GM23338 (cell line): Measurements from ENCODE around the gene TXNDC15.

Experiments
- CREB1 ChIP-seq: fragments of 250-450 bp; sonication (Bioruptor Pico); IDR thresholded peaks from 2 replicates; pipeline ENCODE4 v1.5.0; 2020; ENCODE audit warnings: low read depth, mild to moderate bottlenecking, moderate library complexity
- CTCF ChIP-seq, 2 experiments: fragments of 200-600 bp in 1 of 2; sonication (generic) in 1 of 2; conservative IDR thresholded peaks; 2 replicates each; pipeline versions ENCODE4 v1.5.1 to v1.6.1; 2016 to 2017; ENCODE audit warnings: antibody characterized with exemption in 2 of 2, low read depth in 2 of 2, mild to moderate bottlenecking in 2 of 2, moderate library complexity in 1 of 2
- EZH2 ChIP-seq: fragments of 200-600 bp; sonication (generic); IDR thresholded peaks from one replicate; pipeline ENCODE4 v1.8.0; 2017; ENCODE audit warnings: antibody characterized with exemption, mild to moderate bottlenecking, low read depth; ENCODE audit not compliant: unreplicated experiment
- EZH2phosphoT487 ChIP-seq: fragments of 200-600 bp; sonication (generic); IDR thresholded peaks from one replicate; pipeline ENCODE4 v1.8.1; 2018; ENCODE audit warnings: antibody characterized with exemption; ENCODE audit not compliant: unreplicated experiment
- JUNB ChIP-seq: IDR thresholded peaks from one replicate; pipeline ENCODE4 v1.6.1; 2016; ENCODE audit warnings: antibody characterized with exemption; ENCODE audit not compliant: unreplicated experiment
- NANOG ChIP-seq: IDR thresholded peaks from 2 replicates; pipeline ENCODE4 v1.6.1; 2016; ENCODE audit warnings: antibody characterized with exemption, borderline replicate concordance
- POLR2AphosphoS5 ChIP-seq: IDR thresholded peaks from 2 replicates; pipeline ENCODE4 v1.6.1; 2016; ENCODE audit warnings: antibody characterized with exemption, low read depth
- STAT1 ChIP-seq: IDR thresholded peaks from one replicate; pipeline ENCODE4 v1.6.1; 2016; ENCODE audit warnings: antibody characterized with exemption; ENCODE audit not compliant: unreplicated experiment
- ZNF331 ChIP-seq: fragments of 250-450 bp; sonication (Bioruptor Pico); IDR thresholded peaks from 2 replicates; pipeline ENCODE4 v1.5.0; 2020; ENCODE audit warnings: low read depth, mild to moderate bottlenecking, moderate library complexity
- TF ChIP-seq, protein P1 (sequence below): IDR thresholded peaks from one replicate; pipeline ENCODE4 v1.6.1; 2018; ENCODE audit warnings: antibody characterized with exemption; ENCODE audit not compliant: unreplicated experiment

- TF ChIP-seq CTCF (conservative IDR thresholded peaks at IDR 0.05; ENCODE audit: low read depth in 2 of 2) (no peak), EZH2 (no peak), EZH2phosphoT487 (no peak), STAT1 (no peak), POLR2AphosphoS5 (peak; percentile 93), JUNB (no peak), ZNF331 (CRISPR knock-in tag) (no peak), NANOG (no peak), CREB1 (peak; percentile 42; the same call in 1 of the 2 replicates)
- TF ChIP-seq, protein P1, sequence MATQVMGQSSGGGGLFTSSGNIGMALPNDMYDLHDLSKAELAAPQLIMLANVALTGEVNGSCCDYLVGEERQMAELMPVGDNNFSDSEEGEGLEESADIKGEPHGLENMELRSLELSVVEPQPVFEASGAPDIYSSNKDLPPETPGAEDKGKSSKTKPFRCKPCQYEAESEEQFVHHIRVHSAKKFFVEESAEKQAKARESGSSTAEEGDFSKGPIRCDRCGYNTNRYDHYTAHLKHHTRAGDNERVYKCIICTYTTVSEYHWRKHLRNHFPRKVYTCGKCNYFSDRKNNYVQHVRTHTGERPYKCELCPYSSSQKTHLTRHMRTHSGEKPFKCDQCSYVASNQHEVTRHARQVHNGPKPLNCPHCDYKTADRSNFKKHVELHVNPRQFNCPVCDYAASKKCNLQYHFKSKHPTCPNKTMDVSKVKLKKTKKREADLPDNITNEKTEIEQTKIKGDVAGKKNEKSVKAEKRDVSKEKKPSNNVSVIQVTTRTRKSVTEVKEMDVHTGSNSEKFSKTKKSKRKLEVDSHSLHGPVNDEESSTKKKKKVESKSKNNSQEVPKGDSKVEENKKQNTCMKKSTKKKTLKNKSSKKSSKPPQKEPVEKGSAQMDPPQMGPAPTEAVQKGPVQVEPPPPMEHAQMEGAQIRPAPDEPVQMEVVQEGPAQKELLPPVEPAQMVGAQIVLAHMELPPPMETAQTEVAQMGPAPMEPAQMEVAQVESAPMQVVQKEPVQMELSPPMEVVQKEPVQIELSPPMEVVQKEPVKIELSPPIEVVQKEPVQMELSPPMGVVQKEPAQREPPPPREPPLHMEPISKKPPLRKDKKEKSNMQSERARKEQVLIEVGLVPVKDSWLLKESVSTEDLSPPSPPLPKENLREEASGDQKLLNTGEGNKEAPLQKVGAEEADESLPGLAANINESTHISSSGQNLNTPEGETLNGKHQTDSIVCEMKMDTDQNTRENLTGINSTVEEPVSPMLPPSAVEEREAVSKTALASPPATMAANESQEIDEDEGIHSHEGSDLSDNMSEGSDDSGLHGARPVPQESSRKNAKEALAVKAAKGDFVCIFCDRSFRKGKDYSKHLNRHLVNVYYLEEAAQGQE, result no peak
These were observed at the start of gene TXNDC15 for GRCh38 chr5:134873987-134874830.
